Inferior parietal cortex (tissue), 1 donor: ENCODE measurements around the gene KCNJ6.
"Not testable (repeated sequence)": the region's sequence is repeated elsewhere in the genome, so short reads cannot be mapped to it uniquely, and the experiment has no call there.

Experiments used
- DNase-seq: peaks from one replicate; pipeline ENCODE4 v3.0.0-alpha.2; 2016; ENCODE audit errors: extremely low spot score

Gene KCNJ6

DNA sequence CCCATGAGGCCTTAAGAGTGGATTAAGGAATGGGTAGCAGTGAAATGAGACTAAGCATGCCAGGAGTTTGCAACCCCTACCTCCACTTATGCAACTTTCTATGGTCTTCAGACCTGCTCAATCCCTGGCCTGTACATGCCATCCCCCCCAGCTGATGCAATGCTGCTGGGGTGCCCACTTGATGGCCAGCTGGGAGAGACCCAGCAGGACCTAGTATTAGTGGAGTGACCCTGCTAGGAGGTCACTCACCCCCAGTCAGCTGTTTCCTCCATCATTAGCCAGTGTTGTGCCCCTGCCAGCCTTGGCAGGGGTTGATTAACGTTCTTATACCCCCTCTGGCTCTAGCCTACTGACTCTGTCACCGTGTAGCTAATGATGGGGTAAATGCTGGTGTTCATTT, 313.1 kb downstream of the KCNJ6 start:
- no peak for DNase-seq

DNA sequence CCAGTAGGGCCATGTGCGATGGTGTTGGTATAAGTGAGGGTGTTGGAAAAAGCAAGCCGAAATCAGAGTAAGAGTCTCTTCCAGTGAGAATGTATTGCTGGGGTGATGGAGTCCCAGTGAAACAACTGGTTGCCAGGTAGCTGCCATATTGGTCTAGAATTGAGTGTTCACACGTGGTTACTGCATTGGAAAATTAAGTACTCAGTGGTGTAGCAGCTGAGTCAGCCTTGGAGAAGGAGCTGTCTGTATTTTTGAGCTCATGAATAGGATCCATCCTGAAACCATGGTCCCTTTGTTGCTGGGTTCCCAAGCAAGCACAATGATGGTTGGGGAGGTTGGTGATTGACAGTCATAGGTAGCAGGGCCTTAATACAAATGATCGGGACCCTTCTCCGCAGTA, 314.3 kb downstream of the KCNJ6 start:
- DNase-seq, result no peak

DNA sequence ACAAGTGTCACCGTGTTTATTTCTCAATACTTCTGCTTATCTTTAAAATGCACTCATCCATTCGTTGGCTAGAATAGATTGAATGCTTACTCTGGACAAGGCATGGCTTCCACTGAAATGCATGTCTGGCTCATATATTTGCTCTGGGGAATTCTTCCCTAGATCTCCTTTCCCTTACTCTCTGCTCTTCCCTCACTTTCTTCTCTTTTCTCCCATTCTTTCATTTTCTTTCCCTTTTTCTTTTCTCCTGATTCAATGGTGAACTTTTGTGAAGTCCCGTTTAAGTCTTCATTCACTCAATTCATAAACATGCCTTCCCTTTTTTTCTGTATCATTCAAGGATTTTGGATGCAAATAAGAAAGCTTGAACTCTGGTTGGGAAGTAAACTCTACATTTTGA, 315.2 kb downstream of the KCNJ6 start:
- DNase-seq, result no peak

DNA sequence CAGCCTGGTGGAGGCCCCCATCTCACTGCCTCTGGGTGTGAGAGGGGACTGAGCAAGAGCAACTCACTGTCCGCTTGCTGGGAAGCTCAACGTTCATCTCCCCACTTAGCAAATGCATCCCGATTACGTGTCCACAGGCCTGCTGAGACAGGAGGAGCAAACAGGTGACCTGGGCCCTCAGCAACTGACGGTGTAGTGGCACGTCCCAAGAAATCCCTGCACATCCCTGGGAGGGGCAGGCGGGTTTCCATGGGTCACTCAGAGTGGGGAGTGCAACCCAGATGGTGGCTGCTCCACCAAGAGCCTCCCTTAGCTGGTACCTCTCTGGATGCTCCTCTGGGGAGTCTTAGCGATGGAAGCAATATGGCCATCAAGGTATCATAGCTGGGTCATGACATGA, 320.3 kb downstream of the KCNJ6 start:
- no peak for DNase-seq

DNA sequence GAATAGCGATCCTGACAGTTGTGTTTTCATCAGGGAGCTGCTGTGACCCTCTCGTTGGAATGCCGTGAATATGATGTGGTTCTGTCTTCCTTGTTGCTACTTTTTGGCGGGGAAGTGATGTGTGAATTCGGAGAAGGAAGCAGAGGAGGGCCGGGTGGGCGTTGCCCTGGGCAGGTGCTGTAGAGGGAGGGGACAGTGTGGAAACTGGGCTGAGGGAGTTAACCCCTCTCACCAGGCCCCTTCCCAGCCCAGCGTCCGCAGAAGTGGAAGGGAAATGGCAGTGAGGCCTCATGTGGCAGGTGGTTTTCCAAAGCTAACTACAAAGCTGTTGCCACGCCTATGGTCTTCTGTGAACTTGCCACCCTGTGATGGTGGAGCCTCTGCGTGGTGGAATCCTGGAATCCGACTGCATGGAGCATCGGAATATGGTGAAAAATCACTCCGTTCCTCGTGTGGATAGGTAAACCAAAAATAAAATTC, 321.7 kb downstream of the KCNJ6 start:
- DNase-seq, result no peak

DNA sequence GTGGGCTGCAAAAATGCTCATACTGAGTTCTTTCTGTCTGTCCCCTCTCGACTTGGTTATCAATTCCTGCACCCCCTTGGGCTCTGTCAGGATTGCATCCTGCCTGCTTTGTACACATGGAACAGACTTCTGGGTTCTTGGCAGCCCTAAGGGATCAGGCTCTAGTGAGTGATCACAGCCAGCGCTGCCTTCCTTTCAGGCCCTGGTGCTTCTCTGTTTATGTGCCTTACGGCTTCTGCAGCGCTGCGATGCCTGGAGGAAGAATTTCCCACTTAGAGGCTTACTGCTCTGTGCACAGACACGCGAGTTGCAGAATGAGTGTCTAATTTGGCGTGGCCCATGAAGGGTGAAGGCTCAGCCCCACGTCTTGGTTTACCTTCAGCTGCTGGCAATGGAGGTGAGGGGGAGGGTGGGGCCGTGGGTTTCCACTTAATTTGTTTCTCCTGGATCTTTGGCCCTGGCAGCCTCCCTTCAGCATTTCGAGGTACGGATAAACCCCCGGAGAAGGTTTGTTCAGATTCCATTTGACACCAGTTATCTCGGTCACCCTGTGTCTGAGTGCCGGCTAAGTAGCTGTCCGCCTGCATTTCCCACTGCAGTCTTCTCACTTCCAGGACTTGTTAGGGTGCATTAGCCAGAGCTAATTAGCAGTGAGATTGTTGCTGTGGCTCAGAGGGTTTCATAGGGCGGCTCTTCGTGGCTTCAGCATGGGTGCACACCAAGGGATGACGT, 322.4 kb downstream of the KCNJ6 start:
- DNase-seq, result no peak

DNA sequence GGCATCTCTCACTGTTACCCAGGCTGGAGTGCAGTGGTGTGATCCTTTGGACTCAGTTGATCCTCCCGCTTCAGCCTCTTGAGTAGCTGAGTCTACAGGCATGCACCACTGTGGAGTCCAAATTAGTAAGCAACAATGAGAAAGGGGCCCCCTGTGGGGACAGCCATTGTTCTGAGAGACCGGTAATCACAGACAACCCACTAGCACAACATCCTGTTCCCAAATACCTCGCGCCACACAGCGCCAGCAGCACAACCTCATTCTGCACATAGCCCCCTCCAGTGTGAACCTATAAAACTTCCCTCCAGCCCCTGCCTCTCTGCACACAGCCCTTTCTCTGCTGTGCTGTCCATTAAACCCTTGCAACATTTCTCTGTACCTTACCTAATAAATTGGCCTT, 323.2 kb downstream of the KCNJ6 start:
- no peak for DNase-seq

DNA sequence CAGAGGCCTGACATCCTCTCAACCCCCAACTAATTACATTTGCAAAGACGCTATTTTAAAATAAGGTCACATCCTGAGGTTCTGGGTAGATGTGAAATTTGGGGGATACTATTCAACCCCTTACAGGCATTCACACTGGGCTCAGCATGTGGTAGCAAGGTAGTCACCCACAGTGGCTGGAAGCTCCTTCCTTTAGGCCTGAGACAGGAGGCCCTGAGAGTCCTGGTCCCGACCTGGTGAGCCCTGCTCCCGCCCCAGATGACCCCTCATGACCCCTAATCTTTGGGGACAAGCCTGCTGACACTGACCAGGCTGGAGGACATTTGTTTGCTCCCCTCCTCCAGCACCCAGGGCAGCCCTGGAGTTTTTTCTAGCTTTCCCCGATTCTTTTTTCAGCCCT, 323.8 kb downstream of the KCNJ6 start:
- no peak for DNase-seq

DNA sequence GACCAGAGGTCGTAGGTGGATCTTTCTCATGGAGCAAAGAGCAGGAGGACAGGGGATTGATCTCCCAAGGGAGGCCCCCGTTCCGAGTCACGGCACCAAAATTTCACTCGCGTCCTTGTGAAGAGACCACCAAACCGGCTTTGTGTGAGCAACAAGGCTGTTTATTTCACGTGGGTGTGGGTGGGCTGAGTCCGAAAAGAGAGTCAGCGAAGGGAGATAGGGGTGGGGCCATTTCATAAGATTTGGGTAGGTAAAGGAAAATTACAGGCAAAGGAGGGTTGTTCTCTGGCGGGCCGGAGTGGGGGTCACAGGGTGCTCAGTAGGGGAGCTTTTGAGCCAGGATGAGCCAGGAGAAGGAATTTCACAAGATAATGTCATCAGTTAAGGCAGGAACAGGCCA, 324.3 kb downstream of the KCNJ6 start:
- not testable (repeated sequence) for DNase-seq

DNA sequence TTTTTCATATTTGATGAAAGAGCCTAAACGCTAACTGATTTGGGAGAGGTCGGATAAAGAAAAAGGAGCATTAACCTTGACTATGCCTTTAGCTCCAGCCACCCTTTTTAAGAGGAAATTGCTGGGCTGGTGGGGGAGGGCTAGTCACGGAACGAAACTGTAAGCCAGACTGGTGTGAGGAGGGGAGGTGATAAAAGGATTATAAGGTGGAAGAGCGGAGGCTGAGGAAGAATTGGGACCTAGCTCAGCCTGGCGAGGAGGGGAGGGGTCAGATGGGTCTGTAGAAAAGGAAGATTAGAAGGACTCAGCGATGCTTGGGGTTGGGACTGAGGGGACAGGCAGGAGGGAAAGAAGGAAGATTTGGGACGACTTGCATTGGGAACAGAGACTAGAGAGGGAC, 325.4 kb downstream of the KCNJ6 start:
- DNase-seq, result not testable (repeated sequence)

DNA sequence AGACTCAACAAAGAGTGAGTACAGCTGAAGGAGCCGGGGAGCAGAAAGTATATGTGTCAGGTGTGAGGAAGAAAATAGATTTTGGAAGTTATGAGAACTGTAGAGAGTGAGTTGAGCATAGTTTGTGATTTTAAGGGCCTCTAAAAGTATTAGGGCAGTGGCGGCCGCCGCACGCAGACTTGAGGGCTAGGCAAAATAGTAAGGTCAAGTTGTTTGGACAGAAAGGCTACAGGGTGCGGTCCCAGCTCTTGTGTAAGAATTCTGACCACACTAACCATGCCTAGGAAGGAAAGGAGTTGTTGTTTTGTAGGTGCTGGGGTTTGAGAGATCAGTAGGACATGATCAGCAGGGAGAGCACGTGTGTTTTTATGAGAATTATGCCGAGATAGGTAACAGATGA, 327.6 kb downstream of the KCNJ6 start:
- not testable (repeated sequence) for DNase-seq

DNA sequence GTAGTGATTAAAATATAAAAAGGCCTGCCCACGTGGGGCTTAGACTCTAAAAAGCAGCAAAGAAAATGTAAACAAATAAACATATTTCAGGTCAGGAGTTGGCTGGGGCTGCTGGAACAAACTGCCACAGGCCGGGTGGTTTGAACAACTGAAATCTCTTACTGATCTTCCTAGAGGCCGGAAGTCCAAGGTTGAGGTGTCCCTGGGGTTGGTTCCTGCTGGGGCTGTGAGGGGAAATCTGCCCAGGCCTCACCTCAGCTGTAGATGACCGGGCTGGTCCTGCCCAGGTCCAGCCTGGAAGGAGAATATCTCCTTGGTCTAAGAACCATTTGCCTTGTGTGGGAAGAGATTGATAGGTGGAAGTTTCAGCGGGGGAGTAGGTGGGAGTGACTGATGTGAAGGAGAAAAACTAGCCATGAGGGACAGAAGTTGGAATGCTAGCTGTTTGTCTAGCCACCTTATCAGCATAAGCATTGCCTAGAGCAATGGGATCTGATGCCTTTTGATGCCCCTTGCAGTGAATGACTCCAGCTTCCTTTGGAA, 328.6 kb downstream of the KCNJ6 start:
- no peak for DNase-seq

DNA sequence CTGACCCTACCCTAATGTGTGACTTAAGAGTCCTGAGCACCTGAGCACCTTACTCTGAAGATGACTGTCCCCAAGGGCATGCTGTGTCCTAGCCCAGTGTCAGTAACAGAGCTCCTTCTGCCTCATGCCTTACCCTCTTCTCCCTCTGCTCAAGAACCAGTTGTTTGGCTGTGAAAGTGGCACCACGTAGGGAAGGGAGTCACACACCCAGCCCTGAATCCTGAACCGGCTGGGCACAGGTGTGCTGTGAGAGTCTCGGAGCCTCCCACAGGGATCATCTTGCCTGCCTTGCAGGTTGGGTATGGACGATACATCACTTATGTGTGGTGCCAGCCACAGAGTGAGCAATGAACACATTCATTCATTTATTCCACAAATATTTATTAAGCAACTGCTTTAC, 329.1 kb downstream of the KCNJ6 start:
- no peak for DNase-seq

DNA sequence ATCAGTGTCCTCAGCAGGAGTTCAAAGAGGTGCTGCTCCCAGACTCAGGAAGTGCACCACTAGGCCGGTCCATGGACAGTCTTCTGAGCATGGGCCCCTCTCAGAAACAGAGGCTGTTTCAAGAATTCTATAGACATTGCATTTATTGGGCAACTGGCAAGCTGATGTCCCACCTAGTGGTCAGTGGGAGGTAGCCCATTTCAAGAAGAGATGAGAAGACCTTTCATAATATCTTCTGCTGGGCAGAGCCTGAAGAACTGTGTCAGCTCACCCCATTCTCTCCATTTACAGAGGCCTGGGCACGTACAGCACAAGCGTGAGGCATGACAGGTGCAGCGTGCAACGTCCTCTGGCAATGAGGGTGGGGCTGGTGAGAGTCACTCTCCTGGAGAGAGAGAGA, 333.7 kb downstream of the KCNJ6 start:
- no peak for DNase-seq

DNA sequence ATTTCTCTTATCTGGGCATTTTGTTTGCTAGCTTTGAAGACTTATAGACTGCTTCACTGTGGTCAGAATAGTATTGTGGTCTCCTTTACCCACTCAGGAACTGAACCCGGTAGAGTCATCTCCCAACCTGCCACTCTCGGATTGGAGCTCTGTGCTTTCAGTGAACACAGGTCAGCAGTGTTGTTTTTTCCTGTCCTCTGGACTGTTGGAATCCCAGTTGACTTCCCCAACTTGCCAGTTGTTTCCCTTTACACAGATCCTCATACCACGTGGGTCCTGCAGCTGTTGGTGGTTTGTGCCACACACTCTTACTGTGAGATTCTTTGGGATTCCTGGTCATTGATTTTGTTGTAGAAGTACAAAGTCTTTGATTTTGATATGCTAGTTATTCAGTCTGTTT, 335.6 kb downstream of the KCNJ6 start:
- no peak for DNase-seq

DNA sequence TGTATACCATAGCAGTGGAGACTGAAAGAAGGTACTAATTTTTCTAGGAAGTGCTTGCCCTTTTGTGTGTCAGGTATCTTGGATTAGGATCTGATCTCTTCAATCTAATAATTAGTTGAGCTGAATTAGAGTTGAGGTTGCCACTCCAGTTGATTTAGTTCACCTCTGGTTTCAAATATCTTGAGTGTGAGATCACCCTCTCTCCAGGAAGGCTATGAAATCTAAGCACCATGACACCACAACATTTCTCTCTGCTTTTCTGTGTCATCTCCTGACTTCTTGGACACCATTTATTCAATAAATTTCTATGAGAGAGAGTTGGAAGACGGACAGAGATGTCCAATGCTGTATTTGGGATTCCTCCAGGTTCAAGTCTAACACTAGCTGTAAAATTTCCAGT, 336.9 kb downstream of the KCNJ6 start:
- no peak for DNase-seq

DNA sequence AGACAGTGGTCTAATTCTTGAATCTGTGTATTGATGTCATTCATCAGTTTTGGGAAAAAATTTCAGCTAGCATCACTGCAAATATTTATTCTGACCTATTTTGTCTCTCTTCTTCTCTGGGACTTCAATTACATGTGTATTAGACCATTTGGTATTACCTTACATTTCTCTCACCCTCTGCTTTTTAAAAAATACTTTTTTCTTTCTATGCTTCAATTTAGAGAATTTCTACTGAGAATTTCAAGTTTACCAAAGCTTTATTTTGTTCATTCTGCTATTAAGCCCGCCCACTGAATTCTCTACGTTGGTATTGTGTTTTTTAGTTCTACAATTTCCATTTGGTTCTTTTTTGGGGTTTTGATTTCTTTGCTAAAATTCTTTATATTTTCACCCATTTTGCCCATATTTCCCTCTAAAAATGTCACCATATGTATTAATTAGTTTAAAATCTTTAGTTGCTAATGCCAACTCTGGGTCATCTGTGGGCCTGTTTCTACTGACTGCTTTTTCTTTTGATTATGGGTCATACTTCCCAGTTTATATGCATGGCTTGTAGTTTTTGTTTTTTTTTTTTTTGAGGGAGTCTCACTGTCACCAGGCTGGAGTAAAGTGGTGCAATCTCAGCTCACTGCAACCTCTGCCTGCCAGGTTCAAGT, 337.7 kb downstream of the KCNJ6 start:
- DNase-seq, result no peak

DNA sequence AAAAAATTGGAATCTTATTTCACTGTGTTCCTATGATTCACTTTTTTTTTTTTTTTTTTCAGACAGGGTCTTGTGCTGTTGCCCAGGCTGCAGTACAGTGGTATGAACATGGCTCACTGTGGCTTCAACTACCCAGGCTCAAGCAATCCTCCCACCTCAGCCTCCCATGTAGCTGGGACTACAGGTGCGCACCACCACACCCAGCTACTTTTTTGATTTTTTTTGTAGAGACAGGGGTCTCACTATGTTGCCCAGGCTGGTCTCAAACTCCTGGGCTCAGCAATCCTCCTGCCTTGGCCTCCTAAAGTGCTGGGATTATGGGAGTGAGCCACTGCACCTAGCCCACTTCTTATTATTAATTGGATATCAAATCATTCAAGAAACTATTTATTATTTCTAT, 339.3 kb downstream of the KCNJ6 start:
- not testable (repeated sequence) for DNase-seq

DNA sequence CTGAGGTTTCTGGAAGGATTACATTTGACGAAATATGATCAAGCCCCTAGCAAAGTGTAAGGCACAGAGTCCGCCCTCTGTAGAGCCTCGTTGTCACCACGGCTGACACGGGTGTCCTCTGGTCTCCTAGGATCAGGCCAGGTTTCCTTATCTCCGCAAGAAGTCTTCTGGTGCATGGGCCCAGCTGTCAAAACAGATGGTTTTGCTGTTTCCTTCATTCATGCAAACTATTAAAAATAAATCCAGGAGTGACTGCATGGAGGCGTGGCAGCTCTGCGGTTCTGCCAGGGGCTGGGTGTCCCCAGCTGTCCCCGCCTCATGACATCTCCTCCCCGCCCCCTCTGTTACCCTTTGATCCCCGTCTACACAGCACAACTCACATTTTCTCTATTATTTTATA, 340.7 kb downstream of the KCNJ6 start:
- no peak for DNase-seq

DNA sequence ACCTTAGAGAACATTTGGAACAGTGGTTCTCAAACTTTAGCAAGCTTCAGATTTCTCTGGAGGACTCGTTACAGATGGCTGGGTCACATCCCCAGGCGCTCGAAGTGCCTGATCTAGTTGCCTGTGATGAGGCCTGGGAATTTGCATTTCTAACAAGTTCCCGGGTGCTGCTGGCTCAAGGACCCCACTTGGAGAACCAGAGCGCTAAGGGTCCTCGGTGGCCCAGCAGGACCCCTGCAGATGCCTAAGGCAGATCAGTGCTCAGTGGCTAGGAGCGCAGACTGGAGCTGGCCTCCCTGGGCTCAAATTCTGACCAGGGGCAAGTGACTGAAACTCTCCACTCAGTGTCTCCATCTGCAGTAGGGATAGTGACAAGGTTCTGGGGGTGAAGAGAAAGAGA, 341.5 kb downstream of the KCNJ6 start:
- no peak for DNase-seq

DNA sequence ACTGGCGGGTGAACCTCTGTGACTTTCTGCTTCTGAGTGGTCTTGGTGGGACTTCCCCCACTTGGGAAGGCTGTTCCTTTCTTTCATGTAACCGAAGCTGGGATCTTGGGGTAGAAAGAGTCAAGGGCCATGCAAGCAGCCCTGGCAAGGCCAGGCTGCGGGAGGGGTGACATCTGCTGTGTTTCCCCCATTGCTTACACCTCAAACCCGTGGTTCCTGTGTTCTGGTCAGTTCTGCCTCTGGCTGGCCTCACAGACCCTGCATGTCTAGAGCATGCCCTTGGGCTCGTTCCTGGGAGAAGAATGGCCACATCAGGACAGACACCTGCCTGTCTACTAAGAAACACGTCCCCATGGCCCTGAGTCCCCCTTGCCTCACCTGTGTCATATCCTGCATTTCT, 341.9 kb downstream of the KCNJ6 start:
- no peak for DNase-seq

DNA sequence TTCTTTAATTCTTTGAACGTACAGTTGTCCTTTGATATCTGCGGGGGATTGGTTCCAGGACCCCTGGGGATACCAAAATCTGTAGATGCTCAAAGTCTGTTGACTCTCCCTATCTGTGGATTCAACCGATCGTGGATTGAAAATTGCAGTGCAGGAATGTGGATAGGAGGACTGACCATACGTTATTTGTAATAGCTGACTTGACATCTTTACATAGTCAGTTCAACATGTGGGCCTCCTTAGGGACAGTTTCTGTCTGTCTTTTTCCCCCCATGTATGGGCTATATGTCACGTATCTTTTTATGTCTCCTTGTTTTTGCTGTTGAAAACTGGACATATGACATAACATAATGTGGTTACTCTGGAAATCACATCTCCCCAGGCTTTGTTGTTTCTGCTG, 344.8 kb downstream of the KCNJ6 start:
- DNase-seq, result no peak

DNA sequence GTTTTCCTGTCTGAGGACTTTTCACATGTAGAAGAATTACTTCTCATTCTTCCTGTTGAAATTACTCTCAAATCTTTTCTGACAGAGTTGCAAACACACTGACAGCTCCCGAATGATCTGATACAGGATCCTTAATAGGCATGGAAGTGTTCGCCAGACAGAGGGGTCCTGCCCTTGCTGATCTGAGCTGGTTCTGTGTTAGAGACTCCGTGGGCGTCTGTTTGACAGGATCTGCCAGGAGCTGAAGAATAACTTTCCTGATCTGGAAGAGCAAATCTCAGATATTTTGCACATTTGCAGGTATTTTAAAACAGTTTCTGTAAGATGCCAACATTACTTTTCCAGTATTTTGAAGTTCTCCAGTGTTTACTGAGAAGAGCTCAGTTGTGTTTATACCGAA, 347.3 kb downstream of the KCNJ6 start:
- no peak for DNase-seq
